AG04450 (cell line): ENCODE results near the gene COBLL1. TPM values are rescaled to one million over a fixed set of nuclear protein-coding genes. Genes with fewer than 3 reads are reported as not detected.

ENCODE experiments used
- CTCF ChIA-PET: fragments of 300-600, 350-600 bp; formaldehyde crosslinking; extraction: SDS; loops from one replicate; lab custom pipeline; 2022; ENCODE audit warnings: antibody characterized with exemption, inconsistent platforms; lab: Charles Lee
- POLR2A ChIA-PET: fragments of 350-600 bp; formaldehyde crosslinking; extraction: SDS; loops from one replicate; lab custom pipeline; 2021; ENCODE audit warnings: antibody characterized with exemption, inconsistent platforms; lab: Yijun Ruan, JAX
- DNase-seq: peaks from one replicate; pipeline ENCODE4 v3.0.0-alpha.2; 2011; ENCODE audit warnings: low read depth, low spot score
- H3K27ac ChIP-seq: one replicate; pipeline ENCODE4 v1.5.1; 2012; ENCODE audit warnings: low read depth, low read length, control low read depth
- H3K27me3 ChIP-seq: one replicate; pipeline ENCODE4 v1.6.0; 2012; ENCODE audit warnings: low read length; ENCODE audit not compliant: control insufficient read depth, insufficient read depth
- H3K4me3 ChIP-seq: 2 replicates; pipeline ENCODE4 v1.5.1; 2011; ENCODE audit warnings: mild to moderate bottlenecking, low read depth, low read length, control low read depth
- H3K9me3 ChIP-seq: 2 replicates; pipeline ENCODE4 v1.5.1; 2012; ENCODE audit warnings: low read length; ENCODE audit not compliant: control insufficient read depth, insufficient read depth
- polyA minus RNA-seq: library from RNA; depleted of rRNA, polyadenylated mRNA; stranded (reverse); fragments of >200 nt; gene quantifications from 2 replicates; pipeline ENCODE4 v1.2.3, GENCODE V29; 2011; rRNA and poly(A)+ RNA removed
- polyA plus RNA-seq: library from polyadenylated mRNA; depleted of rRNA; stranded (reverse); fragments of >200 nt; gene quantifications from 2 replicates; pipeline ENCODE4 v1.2.3, GENCODE V29; 2011; rRNA removed
- TF ChIP-seq, protein P1 (sequence below): IDR thresholded peaks from 2 replicates; pipeline ENCODE4 v1.5.1; 2011; ENCODE audit warnings: low read depth, low read length, control low read depth, inconsistent platforms

Gene COBLL1
- polyA plus RNA-seq (0.48 and 0.79 TPM in 2 replicates), polyA minus RNA-seq (1.1 and 2.0 TPM in 2 replicates)

DNA sequence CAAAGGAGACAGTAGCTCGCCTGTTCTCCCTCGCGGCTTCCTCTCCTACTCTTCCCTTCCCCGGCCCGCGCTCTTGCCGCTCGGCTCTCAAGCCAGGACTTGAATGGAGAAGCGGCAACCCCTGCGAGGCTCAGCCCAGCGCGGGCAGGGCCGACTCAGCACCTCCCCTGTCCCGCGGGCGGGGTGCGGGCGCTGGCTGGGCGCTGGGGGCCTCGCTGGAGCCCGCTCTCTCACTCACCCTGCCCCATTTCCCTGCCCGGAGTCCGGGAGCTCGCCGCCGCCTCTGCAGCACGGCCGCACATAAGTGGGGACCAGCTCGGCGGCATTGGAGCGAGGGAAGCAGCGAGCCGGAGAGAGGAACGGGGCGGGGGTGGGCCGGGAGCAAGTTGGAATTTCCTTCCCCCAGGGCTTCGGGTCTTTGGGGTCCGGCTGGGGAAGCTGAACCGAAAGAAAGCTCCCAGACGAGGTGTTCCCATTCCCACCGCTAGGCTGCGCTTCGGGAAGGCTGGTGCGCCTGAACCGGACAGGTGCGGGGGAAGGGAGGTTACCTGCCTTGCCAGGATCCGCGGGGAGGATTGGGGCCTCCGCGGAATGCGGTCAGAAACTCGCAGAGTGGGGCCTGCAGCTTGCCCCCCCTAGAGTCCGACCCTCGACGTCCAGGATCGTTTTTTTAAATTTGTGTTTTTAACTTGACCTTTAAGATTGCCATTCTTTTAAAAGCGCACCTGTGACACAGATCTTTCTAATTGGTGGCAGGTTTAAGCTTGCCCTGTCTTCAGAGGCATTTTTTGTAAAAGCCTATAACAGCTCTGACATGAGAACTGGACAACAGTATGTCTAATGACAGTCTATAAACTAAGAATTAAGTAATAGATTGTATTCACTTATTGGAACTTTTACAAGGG, at the start of gene COBLL1:
TSS of gene COBLL1 (minus strand) at position 105 of the 905 bp plus-strand sequence. CDS start 627 bp downstream, outside the sequence.
- no peak for DNase-seq
- H3K4me3 ChIP-seq, result peak within 1 kb of the TSS; percentile 70
- peak within 1 kb of the TSS; percentile 23 for H3K27ac ChIP-seq
- TF ChIP-seq, protein P1, sequence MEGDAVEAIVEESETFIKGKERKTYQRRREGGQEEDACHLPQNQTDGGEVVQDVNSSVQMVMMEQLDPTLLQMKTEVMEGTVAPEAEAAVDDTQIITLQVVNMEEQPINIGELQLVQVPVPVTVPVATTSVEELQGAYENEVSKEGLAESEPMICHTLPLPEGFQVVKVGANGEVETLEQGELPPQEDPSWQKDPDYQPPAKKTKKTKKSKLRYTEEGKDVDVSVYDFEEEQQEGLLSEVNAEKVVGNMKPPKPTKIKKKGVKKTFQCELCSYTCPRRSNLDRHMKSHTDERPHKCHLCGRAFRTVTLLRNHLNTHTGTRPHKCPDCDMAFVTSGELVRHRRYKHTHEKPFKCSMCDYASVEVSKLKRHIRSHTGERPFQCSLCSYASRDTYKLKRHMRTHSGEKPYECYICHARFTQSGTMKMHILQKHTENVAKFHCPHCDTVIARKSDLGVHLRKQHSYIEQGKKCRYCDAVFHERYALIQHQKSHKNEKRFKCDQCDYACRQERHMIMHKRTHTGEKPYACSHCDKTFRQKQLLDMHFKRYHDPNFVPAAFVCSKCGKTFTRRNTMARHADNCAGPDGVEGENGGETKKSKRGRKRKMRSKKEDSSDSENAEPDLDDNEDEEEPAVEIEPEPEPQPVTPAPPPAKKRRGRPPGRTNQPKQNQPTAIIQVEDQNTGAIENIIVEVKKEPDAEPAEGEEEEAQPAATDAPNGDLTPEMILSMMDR, result peak; percentile 85
- no peaks in the 10 kb centered on the region for H3K9me3 ChIP-seq
- POLR2A ChIA-PET, result interaction anchor here (0.5 kb wide), 1 partner anchor 126 kb away, joined by 3 read pairs; no protein-coding TSS in a partner anchor
- peaks cover 7% of the 10 kb centered on the region for H3K27me3 ChIP-seq
- CTCF ChIA-PET, result interaction anchor here (0.6 to 2.2 kb wide), 42 partner anchors 9 to 515 kb away, joined by 3 to 29 read pairs (median 5); partner anchors contain the start of genes SCN3A and SLC38A11

DNA sequence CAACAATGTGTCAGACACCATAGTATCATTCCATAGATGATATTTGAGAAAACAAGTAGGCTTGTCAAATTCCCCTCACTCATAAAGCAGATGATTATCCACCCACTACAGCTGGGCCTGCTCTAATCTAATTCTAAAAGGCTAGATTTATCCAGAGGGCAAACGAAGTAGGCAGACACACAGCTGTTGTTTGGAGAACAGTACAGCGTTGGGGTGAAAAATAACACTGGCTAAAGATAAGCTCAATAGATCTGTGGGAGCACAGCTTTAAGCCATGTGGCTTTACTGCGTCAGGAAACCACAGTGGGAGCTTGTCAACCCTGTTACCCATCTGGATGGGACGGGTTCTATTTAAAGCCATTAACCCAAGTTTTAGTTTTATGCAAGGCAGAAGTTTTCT, 48.9 kb upstream of the COBLL1 start:
- POLR2A ChIA-PET, result no interaction called here
- H3K9me3 ChIP-seq, result no peaks in the 10 kb centered on the region
- CTCF ChIA-PET, result interaction anchor here (0.5 to 1.2 kb wide), 2 partner anchors 46 to 152 kb away, joined by 3 to 8 read pairs; no protein-coding TSS in a partner anchor
- H3K27ac ChIP-seq, result no peak overlapping the region
- no peak overlapping the region for H3K4me3 ChIP-seq
- no peak for DNase-seq
- no peaks in the 10 kb centered on the region for H3K27me3 ChIP-seq
- TF ChIP-seq, protein P1, result no peak

GRCh38 chr2:164888592-164888991, 47.0 kb upstream of the COBLL1 start:
- no peak overlapping the region for H3K4me3 ChIP-seq
- DNase-seq, result no peak
- H3K27me3 ChIP-seq, result no peaks in the 10 kb centered on the region
- TF ChIP-seq, protein P1, result no peak
- no peak overlapping the region for H3K27ac ChIP-seq
- CTCF ChIA-PET, result interaction anchor here (2.2 kb wide), 1 partner anchor 315 kb away, joined by 8 read pairs; the partner anchor contains the start of gene SCN3A
- H3K9me3 ChIP-seq, result no peaks in the 10 kb centered on the region
- POLR2A ChIA-PET, result no interaction called here

GRCh38 chr2:164887434-164888144, 46.0 kb upstream of the COBLL1 start:
- TF ChIP-seq, protein P1, result no peak
- Histone ChIP-seq H3K27ac (no peak overlapping the region), H3K9me3 (no peaks in the 10 kb centered on the region), H3K4me3 (no peak overlapping the region), H3K27me3 (no peaks in the 10 kb centered on the region)
- ChIA-PET POLR2A (no interaction called here), CTCF (interaction anchor here (2.2 kb wide), 1 partner anchor 316 kb away, joined by 8 read pairs; the partner anchor contains the start of gene SCN3A)
- DNase-seq, result no peak
